ENCODE data around the gene RBM26. TPM values are rescaled to one million over a fixed set of nuclear protein-coding genes. Genes with fewer than 3 reads are reported as not detected.

The RBM26 gene
- polyA plus RNA-seq, 1 donor from 2014 or later, result 112 TPM

DNA sequence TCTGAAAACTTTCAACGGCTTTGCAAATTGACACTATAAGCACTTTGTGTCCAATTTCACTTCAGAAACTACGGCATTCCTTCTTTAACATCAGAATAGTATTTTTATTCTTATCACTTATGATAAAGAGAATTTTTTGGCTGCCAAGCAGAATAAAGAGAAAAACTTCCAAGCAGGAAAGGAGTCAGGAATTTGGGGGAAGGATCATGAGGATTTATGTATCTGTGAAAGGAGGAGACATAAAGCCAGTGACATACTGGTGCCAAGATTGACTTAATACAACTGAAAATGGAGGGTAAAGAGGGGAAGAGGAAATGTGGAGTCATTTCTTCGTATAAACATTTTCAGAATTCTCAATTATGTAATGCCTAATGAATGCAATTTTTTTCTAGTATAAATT, 94.7 kb downstream of the RBM26 start:
- Histone ChIP-seq H3K27ac (ENCODE audit: low read length) (no peak overlapping the region), H3K9me2 (ENCODE audit: insufficient read depth, low read length) (no peaks in the 10 kb centered on the region), H3K79me2 (replicated peaks; ENCODE audit: insufficient read depth, low read length) (no peaks in the 10 kb centered on the region), H4K20me1 (ENCODE audit: insufficient read depth) (no peaks in the 10 kb centered on the region), H3K36me3 (ENCODE audit: insufficient read depth, low read length) (no peaks in the 10 kb centered on the region), H3K4me3 (ENCODE audit: low read length) (no peak overlapping the region), H2AFZ (ENCODE audit: low read depth, low read length) (no peak overlapping the region), H3K9me3 (ENCODE audit: low read length) (no peaks in the 10 kb centered on the region), H3K27me3 (ENCODE audit: insufficient read depth, low read depth, low read length) (no peaks in the 10 kb centered on the region), H3K9ac (ENCODE audit: low read length) (no peak overlapping the region), H3K4me2 (ENCODE audit: low read length) (no peak overlapping the region), H3F3A (ENCODE audit: insufficient read depth, low read length, poor library complexity, severe bottlenecking) (no peaks in the 10 kb centered on the region)
- no peak for TF ChIP-seq POLR2AphosphoS5 (IDR thresholded peaks at IDR 0.05)
- no peak for TF ChIP-seq TAF1 (IDR thresholded peaks at IDR 0.05; ENCODE audit: low read depth)
- TF ChIP-seq, protein P1, sequence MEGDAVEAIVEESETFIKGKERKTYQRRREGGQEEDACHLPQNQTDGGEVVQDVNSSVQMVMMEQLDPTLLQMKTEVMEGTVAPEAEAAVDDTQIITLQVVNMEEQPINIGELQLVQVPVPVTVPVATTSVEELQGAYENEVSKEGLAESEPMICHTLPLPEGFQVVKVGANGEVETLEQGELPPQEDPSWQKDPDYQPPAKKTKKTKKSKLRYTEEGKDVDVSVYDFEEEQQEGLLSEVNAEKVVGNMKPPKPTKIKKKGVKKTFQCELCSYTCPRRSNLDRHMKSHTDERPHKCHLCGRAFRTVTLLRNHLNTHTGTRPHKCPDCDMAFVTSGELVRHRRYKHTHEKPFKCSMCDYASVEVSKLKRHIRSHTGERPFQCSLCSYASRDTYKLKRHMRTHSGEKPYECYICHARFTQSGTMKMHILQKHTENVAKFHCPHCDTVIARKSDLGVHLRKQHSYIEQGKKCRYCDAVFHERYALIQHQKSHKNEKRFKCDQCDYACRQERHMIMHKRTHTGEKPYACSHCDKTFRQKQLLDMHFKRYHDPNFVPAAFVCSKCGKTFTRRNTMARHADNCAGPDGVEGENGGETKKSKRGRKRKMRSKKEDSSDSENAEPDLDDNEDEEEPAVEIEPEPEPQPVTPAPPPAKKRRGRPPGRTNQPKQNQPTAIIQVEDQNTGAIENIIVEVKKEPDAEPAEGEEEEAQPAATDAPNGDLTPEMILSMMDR (IDR thresholded peaks at IDR 0.05; ENCODE audit: poor library complexity, severe bottlenecking), result no peak
- no peak for TF ChIP-seq EP300 (conservative IDR thresholded peaks at IDR 0.05; ENCODE audit: poor library complexity, severe bottlenecking)
- TF ChIP-seq MXI1 (conservative IDR thresholded peaks at IDR 0.05; ENCODE audit: poor library complexity, severe bottlenecking), result no peak
- TF ChIP-seq, protein P2, sequence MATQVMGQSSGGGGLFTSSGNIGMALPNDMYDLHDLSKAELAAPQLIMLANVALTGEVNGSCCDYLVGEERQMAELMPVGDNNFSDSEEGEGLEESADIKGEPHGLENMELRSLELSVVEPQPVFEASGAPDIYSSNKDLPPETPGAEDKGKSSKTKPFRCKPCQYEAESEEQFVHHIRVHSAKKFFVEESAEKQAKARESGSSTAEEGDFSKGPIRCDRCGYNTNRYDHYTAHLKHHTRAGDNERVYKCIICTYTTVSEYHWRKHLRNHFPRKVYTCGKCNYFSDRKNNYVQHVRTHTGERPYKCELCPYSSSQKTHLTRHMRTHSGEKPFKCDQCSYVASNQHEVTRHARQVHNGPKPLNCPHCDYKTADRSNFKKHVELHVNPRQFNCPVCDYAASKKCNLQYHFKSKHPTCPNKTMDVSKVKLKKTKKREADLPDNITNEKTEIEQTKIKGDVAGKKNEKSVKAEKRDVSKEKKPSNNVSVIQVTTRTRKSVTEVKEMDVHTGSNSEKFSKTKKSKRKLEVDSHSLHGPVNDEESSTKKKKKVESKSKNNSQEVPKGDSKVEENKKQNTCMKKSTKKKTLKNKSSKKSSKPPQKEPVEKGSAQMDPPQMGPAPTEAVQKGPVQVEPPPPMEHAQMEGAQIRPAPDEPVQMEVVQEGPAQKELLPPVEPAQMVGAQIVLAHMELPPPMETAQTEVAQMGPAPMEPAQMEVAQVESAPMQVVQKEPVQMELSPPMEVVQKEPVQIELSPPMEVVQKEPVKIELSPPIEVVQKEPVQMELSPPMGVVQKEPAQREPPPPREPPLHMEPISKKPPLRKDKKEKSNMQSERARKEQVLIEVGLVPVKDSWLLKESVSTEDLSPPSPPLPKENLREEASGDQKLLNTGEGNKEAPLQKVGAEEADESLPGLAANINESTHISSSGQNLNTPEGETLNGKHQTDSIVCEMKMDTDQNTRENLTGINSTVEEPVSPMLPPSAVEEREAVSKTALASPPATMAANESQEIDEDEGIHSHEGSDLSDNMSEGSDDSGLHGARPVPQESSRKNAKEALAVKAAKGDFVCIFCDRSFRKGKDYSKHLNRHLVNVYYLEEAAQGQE (IDR thresholded peaks at IDR 0.05; ENCODE audit: borderline replicate concordance), result no peak
- TF ChIP-seq RAD21 (conservative IDR thresholded peaks at IDR 0.05), result no peak

DNA sequence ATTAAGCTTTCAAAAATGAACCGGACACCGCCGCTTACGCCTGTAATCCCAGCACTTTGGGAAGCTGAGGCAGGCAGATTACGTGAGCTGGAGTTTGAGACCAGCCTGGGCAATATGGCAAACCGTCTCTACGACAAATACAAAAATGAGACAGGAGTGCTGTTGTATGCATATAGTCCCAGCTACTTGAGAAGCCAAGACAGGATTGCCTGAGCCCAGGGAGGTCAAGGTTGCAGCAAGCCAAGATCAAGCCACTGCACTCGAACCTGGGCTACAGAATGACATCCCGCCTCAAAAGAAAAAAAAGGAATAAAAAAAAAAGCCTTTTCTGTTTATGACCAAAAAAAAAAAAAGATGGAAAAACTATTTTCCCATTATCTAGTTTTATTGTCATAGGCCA, 96.4 kb downstream of the RBM26 start:
- H3K9me3 ChIP-seq (ENCODE audit: low read length), result no peaks in the 10 kb centered on the region
- H3K9me2 ChIP-seq (ENCODE audit: insufficient read depth, low read length), result no peaks in the 10 kb centered on the region
- no peak overlapping the region for H3K4me3 ChIP-seq (ENCODE audit: low read length)
- H3K9ac ChIP-seq (ENCODE audit: low read length), result no peak overlapping the region
- no peak overlapping the region for H2AFZ ChIP-seq (ENCODE audit: low read depth, low read length)
- no peaks in the 10 kb centered on the region for H4K20me1 ChIP-seq (ENCODE audit: insufficient read depth)
- no peaks in the 10 kb centered on the region for H3K79me2 ChIP-seq (replicated peaks; ENCODE audit: insufficient read depth, low read length)
- no peaks in the 10 kb centered on the region for H3F3A ChIP-seq (ENCODE audit: insufficient read depth, low read length, poor library complexity, severe bottlenecking)
- no peaks in the 10 kb centered on the region for H3K36me3 ChIP-seq (ENCODE audit: insufficient read depth, low read length)
- H3K4me2 ChIP-seq (ENCODE audit: low read length), result no peak overlapping the region
- no peak overlapping the region for H3K27ac ChIP-seq (ENCODE audit: low read length)
- TF ChIP-seq TAF1 (IDR thresholded peaks at IDR 0.05; ENCODE audit: low read depth) (no peak), MXI1 (conservative IDR thresholded peaks at IDR 0.05; ENCODE audit: poor library complexity, severe bottlenecking) (no peak)
- no peaks in the 10 kb centered on the region for H3K27me3 ChIP-seq (ENCODE audit: insufficient read depth, low read depth, low read length)

DNA sequence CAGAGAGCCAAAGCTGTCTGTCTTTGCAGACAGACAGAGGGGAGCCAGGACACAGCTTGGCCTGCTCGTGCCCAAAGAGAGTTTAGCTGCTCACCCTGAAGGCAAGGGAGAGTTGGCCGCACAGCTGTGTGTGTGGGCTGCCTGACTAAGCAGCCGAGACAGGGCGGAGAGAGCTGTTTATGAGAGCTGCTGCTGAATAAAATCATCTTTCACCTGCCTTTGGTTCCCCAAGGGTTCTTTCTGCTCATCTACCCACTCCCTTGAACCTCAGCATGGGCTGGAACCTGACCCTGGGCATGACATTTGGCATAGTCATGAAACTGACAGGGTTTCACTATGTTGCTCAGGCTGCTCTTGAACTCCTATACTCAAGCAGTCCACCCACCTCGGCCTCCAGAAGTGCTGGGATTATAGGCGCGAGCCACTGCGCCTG, 98.2 kb downstream of the RBM26 start:
- Histone ChIP-seq H3K27me3 (ENCODE audit: insufficient read depth, low read depth, low read length) (no peaks in the 10 kb centered on the region), H3K79me2 (replicated peaks; ENCODE audit: insufficient read depth, low read length) (no peaks in the 10 kb centered on the region), H3K36me3 (ENCODE audit: insufficient read depth, low read length) (no peaks in the 10 kb centered on the region), H3K27ac (ENCODE audit: low read length) (no peak overlapping the region), H3K9ac (ENCODE audit: low read length) (no peak overlapping the region), H3K4me3 (ENCODE audit: low read length) (no peak overlapping the region), H3K9me2 (ENCODE audit: insufficient read depth, low read length) (no peaks in the 10 kb centered on the region), H3F3A (ENCODE audit: insufficient read depth, low read length, poor library complexity, severe bottlenecking) (no peaks in the 10 kb centered on the region), H3K4me2 (ENCODE audit: low read length) (no peak overlapping the region), H2AFZ (ENCODE audit: low read depth, low read length) (no peak overlapping the region), H3K9me3 (ENCODE audit: low read length) (no peaks in the 10 kb centered on the region), H4K20me1 (ENCODE audit: insufficient read depth) (no peaks in the 10 kb centered on the region)
- TF ChIP-seq, protein P1 (IDR thresholded peaks at IDR 0.05; ENCODE audit: poor library complexity, severe bottlenecking), result no peak
- TF ChIP-seq EP300 (conservative IDR thresholded peaks at IDR 0.05; ENCODE audit: poor library complexity, severe bottlenecking) (no peak), EZH2 (IDR thresholded peaks at IDR 0.05; ENCODE audit: borderline replicate concordance, insufficient read depth, low read length, poor library complexity, severe bottlenecking) (no peak), RAD21 (conservative IDR thresholded peaks at IDR 0.05) (no peak), SMC3 (conservative IDR thresholded peaks at IDR 0.05; ENCODE audit: poor library complexity) (no peak), MXI1 (conservative IDR thresholded peaks at IDR 0.05; ENCODE audit: poor library complexity, severe bottlenecking) (no peak), POLR2AphosphoS5 (IDR thresholded peaks at IDR 0.05) (peak; percentile 20)
- TF ChIP-seq, protein P2 (IDR thresholded peaks at IDR 0.05; ENCODE audit: borderline replicate concordance), result no peak

Data from neural cell (in vitro differentiated cells).